GM18519 (cell line): Measurements from ENCODE around the gene PHF23.

Experiments
- ATAC-seq: cut with Tn5 transposase; IDR thresholded peaks from one replicate; pipeline ENCODE4 v1.9.1; 2021; ENCODE audit warnings: mild to moderate bottlenecking, moderate library complexity; ENCODE audit not compliant: unreplicated experiment, low FRiP score

The PHF23 gene

DNA sequence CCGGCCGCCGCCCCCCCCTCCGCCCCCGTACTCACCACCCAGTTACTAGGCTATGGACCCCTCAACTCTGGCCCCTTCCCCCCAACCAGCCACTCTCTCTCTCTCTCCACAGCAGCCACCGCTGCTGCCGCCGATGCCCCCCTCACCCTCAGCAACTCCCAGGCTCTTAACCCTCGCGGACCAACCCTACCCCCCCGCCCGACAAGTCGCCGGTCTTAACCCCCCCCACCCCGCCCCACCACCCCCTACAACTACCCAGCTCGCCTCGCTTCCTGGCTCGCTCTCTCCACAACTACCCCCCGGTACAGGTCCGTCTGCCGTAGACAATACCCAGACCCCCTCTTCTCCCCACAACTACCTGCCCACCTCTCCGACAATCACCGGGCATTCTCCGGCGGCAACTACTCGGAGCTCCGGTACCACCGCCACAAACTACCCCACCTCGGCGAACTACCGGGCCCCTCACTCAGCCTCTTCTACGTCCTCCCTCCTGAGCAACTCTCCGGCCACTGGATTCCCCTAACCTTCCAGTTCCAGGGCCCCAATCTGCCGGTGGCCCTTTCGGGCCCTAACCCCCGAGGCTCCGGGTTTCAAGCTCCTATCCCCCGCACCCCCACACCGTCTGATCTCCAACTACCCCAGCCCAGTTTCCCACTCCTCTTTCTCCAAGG lies 702 bp downstream of the PHF23 start:
- ATAC-seq = no peak

DNA sequence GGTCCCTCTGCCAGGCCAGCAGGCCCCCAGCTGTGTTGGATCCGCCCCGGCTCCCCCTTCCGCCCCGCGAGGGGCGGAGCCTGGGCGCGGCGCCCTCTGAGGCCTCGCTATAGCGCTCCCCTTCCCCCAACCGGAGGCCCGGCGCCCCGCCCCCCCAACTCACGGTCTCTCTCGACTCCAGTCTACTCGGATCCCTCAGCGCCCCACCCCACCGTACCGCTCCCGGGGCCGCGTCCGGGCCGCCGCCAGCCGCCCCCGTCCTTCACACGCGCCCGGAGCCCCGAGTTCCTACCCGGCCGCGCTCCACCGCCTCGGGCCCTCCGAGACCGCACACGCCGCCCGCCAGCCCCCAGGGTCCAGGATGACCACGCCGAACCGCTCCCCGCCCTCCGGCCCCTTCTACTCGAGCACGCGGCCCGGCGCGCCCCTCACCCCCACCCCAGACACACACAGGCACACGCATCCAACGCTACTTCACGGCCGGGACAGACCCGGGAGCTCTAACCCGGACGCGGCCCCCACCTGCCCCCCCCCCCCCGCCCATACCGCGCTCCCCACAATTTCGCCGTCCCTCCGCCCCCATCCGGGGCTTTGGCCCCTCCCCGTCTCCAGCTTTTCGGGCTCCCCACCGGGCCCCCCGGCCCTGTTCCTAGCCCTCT lies 1.4 kb downstream of the PHF23 start:
- ATAC-seq = no peak

DNA sequence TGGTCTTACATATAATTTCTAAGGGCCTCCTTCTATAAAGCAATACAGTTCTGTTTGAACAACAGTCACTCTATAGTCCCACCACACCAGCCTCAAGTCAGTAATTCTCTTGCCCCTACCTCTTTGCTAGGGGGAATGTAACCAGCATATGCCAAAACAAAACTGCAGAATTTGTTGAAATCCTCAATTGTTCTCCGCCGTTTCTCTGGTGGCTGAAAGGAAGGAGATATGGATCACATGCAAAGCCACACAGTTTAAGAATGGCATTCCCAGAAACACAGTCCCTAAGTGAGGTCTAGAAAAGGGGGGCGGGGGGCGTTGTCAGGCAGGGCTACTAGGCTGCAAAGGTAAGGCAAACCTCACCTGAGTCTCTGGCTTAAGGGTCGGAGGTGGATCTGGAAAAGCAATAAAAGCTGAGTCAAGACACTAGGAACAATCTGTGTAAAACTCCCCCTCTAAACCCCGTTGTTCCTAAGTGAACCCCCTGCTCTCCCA lies 1.9 kb downstream of the PHF23 start:
- no peak for ATAC-seq

DNA sequence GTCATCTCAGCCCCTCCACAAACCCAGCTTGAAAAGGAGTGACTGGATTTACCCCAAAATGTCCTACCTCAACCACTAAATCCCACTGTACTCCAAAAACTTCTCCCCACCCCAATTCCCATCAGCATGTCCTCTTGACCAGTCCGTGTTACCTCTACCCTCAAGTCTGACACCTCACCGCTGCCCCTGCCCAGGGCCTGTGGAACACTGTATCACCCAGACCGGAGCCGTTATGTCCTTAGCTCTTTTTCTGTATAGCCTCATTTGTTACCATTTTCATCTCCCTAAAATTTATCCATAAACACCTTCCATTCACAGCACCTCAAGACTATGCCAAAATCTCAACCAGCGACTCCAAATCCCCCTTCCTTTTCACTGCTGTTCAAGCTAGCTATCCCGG lies 2.4 kb downstream of the PHF23 start:
- no peak for ATAC-seq

DNA sequence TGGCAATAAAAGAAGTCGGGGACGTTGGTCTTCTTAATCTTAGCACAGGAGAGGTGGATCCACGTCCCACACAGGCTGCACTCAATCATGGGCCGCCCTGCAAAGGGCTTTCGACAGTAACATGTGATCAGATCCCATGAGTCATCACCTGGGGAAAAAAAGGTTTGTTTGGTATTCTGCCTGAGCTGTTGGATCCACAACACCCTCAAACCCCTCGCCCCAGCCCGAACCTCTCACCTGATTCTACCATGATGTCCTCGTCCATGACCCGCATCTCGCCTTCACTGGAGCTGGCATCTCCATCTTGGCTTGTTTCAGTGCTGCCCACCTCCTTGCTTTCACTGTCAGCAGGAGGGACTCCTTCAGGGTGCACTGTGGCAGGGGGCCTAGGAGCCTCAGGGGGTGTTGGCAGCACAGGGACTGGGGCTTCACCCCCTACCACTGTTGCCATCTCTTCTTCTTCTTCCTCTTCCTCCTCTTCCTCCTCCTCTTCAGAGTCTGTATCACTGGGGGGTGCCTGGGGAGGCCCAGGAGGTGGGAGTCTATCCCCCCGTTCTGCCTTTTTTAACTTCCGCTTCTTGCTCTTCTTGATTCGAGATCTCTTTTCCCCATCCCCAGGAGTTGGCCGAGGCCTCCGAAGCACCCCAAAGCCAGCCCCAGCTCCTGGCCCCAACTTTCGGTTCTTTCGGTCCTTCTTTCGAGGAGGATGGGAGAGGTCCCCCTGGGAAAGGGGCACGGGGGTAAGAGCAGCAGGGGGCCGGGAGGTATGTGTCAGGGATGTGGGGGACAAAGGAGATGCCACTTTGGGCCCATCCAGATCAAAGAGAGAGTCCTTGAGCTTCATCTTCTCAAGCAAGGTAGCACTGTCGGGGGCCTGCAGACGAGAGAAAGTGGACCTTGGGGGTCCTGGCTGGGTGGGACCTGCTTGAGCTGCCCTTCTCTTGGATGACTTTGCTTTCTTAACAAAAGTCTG lies 3.3 kb downstream of the PHF23 start:
- no peak for ATAC-seq

DNA sequence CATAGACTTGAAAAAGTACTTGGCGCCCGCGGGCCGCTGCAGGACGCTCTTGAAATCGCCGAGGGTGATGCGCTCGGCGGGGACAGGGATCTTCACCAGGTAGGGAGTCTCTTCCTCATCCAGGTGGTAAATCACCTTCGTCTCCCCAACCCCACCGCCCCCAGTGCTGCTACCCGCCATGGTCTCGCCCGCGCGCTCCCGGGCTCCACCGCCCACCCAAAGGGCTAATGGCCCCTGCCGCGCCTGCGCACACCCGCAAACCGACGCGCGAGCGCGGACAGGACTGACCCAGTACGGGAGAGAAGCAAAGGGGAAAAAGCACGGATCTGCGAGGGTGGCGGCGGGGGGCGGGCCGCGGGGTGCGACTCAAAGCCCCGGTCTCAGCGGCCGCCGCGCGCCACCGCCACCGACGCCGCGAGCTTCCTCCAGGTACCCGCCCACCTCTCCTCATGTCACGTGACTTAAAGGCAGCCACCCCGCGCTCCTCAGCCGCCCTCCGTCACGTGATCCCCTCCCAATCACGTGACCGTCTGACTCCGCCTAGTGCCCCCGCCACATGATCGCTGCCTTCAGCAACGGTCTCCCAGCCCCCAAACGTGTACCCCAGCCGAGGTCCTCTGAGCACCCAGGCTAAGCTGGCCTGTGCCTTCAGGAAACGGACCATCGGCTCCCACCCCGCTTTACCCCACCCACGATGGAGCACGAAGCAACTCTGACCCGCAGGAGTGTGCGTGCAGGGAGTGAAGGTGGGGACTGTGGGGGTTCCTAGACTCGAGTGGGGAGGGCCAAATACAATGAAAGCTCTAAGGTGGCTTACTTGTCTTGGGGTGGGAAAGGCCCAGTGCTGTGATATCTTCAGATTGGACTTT lies 4.9 kb downstream of the PHF23 start, which contains the start of gene DVL2:
TSS of gene DVL2 (minus strand) at position 435 of the 869 bp plus-strand sequence. CDS start at position 180, 255 bp downstream.
- peak; percentile 36 for ATAC-seq

DNA sequence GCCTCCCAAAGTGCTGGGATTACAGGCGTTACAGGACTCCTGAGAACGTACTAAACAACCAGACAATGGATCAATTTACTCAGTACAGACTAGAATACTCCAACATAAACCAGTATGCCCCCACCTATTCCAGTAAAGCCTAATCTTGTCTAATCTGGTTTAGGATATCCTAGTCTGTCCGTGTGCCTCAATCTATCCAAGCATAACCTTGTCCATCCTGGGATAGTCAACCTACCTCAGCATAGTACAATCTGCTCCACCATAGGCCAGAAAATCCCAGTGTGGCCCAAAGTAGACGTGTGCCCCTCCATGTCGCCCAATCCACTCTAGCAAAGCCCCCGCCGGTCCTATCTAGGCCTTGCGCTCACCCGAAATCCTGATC lies 5.6 kb downstream of the PHF23 start:
- ATAC-seq = peak; percentile 7

DNA sequence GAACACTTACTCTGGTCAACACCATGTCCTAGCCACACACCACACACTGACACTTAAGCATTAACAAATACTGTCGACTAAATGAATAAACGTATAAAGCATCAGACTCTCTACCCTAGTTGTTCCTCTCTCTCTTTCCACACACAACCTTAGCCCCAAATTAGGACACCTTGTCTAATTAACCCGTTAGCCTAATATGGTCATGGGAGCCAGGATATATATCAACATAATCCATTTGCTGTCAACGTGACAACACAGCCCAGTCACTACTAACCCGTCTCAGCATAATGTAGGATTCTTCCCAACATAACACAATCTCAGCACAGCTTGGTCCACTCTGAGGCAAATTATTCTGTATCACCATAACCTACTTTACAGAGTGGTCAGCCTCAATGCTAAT lies 7.1 kb downstream of the PHF23 start:
- ATAC-seq = no peak

DNA sequence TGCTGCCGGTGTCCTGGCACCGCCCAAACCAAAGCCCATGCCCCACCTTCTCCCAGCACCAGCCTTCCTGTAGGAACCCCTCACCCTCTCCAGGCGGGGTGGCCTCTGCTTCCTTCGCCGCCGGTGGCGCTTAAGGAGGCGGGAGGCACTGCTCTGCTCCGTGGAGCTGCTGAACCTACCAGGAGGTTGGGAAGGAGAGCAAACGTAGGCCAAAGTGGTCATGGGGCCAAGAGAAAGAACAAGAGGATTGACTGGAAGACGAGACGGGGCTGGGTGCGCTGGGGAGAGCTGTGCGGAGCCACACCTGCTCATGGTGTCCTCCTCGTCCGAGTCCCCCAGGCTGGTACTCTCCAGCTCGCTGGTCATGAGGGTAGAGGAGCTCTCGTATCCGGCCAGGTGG lies 9.8 kb downstream of the PHF23 start:
- no peak for ATAC-seq

DNA sequence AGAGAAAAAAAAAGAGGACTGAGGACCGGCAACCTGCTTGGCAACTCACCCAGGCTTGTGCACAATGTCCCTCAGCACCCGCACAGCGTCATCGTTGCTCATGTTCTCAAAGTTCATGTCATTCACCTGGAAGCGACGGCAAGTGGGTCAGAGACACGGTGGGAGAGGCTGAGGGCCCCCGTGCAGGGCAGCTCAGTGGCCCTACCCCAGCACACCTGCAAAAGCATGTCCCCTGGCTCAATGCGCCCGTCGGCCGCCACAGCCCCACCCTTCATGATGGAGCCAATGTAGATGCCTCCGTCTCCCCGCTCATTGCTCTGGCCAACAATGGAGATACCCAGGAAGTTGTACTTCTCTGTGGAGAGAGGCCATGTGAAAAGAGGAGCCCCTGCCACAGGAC lies 10.3 kb downstream of the PHF23 start:
- ATAC-seq = no peak

DNA sequence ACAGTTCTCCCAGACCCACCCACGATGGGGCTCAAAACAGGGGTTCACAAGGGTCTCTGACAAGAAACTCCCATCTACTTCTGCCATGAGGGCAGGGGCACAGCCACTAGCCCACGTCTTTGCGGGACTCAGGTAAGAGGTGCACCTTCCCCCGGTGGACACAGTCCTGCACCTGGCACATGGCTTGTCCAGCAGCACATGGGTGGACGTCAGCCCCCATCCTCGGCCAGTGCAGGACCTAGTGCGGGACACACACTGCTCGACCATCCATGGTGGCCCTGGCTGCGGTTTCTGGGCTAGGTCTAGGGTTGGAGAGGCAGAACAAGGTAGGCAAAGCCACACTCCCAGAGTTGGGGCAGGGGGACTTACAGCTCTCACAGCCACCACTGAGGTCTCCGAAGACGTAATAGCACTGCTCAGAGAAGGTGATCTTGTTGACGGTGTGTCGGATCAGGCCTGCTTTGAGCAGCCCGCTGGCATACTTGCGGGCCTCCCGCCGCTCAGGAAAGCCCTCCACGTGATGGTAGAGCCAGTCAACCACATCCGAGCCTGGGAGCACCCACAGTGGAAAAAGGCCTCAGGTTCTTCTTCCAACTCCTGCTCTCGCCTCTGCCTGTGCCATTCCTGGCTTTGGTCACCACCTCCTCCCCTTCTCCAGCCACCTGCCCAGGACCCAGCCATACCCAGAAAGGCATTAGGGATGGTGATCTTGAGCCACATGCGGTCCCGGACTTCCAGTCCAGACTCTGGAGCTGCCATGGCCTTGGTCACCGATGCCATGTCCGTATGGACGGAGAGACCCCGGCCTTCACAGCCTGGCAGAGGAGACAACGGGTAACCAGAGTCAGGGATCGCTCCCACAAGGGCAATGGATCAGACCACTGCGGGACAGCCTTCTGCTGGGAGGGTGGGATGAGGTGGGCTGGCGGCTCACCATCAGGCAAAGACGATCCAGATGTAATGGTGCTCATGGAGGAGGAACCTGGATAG lies 12.2 kb downstream of the PHF23 start:
- no peak for ATAC-seq

DNA sequence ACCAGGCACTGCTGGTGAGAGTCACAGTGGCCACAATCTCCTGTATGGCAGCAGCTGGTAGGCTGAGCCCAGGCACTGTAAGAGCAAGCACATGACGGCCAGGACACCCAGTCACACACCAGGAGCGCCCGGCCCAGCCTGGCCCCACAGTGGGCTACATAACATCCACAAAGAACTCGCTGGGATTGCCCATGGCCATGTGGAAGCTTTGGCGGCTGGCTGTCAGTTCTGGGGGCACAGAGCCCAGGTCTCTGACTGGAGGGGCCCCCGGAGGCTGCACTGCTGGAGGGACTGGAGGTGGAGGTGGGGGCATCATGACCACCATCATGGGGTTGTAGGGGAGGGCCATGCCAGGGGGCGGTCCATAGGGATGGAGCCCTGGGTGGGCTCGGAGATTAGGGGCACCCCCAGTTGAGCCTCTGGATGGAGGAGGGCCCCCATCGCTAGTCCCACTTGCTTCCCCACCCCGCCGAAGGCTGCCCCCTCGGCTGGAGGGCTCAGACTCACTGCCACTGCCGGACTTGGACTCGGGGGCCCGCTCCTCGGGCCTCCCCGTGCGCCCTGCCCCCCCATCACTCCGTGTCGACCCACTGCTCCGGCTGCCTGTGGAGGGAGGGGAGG lies 13.4 kb downstream of the PHF23 start:
- ATAC-seq = no peak

DNA sequence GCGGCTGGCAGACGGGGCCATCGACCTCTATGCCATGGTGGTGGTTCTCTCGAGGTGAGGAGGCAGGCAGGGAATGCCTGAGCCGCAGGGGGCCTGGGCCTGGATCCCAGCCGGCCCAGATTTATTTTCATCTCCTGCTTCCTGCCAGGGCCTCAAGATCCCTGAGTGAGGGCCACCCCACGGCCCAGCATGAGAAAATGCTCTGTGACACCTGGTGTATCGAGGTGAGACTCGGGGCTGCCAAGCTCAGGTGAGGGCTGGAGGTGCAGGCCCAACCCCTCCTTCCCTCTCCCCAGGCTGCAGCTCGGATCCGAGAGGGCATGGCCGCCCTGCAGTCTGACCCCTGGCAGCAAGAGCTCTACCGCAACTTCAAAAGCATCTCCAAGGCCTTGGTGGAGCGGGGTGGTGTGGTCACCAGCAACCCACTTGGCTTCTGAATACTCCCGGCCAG lies 14.6 kb downstream of the PHF23 start:
- no peak for ATAC-seq

DNA sequence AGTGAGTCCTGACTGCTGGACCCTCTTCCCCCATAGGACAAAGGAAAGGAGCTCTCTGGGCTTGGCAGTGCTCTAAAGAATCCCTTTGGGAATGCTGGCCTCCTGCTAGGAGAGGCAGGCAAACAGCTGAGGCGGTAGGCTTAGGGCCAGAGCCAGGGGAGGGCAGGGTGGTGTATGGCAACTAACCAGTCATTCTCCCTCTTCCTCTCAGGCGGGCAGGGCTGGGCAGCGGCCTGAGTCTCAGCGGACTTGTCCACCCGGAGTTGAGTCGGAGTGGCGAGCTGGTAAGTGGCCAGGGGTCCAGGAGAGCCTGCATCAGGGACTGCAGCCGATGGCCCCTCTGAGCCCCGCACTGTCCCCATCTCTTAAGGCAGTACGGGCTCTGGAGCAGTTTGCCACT lies 15.1 kb downstream of the PHF23 start:
- ATAC-seq = no peak

DNA sequence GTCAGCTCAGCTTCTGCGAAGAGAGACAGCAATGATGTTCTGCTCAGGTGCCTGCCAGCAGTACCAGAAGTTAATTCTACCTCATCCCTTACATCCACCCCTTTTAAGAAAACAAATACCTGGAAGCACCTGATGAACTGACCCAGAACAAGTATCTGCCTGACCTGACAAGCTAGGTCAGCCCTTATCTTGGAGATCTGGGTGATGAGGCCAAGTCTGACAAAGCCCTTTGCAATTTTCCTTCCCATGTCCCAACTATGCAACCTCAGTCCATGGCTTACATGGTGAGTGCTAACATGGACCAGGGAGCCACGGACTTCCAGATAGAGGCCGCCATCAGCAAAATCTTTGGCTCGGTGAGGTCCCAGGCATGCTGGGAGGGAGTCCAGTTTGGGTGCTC lies 15.9 kb downstream of the PHF23 start:
- ATAC-seq = no peak

DNA sequence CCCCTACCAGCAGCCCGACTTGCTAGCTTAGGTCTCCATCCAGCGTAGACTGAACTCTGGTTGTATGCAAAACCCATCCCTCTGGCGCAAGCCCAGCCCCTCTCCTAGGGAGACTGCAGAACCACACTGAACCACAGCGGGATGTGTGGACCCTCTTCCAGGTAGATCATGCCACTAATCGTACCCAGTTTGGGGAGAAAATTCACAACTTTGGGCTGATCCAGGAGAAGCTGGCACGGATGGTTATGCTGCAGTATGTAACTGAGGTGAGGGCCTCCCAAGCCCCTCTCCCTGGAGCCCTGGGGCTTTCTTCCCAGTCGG lies 16.3 kb downstream of the PHF23 start:
- no peak for ATAC-seq

DNA sequence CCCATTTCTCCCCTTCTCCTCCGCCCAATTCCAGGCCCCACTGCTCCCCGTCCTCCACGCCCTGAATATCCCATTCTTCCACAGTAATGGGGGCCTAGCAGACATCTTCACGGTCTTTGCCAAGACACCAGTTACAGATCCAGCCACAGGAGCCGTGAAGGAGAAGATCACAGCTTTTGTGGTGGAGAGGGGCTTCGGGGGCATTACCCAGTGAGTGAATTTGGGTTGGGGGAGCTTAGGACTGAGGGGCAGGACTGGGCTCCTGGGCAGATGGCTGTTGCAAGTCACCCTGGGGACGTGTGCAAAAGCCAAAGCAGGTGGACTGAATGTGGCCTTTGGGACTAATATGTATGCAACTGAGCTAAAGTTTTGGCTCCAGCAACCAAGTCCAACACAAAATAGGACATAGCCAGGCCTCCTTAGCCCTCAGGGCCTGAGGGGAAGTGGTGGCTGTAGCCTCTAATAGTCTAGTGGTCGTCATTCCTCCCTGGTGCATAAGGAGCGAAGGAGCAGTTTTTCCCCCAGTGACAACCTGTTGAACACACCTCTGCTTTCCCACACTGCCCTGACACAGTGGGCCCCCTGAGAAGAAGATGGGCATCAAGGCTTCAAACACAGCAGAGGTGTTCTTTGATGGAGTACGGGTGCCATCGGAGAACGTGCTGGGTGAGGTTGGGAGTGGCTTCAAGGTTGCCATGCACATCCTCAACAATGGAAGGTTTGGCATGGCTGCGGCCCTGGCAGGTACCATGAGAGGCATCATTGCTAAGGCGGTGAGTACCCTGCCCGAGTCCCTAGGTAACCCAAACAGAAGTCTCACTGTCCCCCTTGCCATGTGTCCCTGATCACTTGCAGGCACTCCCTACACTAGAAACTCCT lies 16.9 kb downstream of the PHF23 start:
- no peak for ATAC-seq
